ENCODE measurements around the gene CDKN1A. TPM values are rescaled to one million over a fixed set of nuclear protein-coding genes. Genes with fewer than 3 reads are reported as not detected.
A peak's percentile ranks its signal among the peaks of the same experiment; 100 is the strongest.

The CDKN1A gene
- total and polyA plus RNA-seq, 9 of the 15 experiments (the other 6 are each of a cell fraction or from before 2014, with no cell fraction given), result 0.25 to 8.1 (median 5.1) TPM

DNA sequence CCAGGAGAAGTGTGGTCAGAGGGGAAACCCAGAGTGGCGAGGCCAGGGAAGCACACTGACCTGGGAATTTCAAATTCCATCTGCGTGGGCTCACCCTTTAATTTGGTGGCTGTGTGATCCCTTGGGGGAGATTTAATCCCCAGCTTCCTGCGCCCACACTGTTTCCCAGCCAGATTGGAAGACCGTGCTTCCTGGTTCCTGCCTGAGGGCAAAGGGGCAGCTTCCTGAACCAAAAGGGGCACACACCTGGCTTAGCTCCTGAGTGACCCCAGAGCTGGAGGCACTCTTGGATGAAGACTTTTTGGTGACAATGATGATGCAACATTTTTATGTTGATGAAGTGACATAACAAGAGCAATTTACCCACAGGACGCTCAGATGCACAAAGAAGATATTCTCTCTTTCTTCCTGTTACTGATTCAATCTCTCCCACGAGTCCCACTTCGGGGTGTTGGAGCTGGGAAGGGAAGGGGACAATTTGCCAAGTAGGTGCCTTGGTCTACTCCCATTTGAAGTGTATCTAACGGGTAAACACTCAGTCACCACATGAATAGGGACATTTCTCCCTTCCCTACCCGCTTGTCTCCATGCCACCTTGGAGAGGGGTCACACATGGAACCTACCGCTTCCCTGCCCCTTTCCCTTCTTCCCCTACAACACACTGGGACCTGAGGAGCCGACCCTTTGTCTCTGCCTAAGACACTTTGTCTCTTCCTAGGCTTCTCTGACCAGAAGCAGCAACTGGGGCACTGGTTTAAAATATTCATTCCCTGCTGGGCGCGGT lies 28.6 kb upstream of the CDKN1A start (continued):
- TF ChIP-seq ZNF507 (tag; conservative IDR thresholded peaks at IDR 0.05), result no peak
- peak; percentile 20; the same call in 1 of the 2 replicates for TF ChIP-seq BCL6 (CRISPR knock-in tag; IDR thresholded peaks at IDR 0.05)
- no peak for TF ChIP-seq SIN3A (IDR thresholded peaks at IDR 0.05; ENCODE audit: borderline replicate concordance in 2 of 2, control insufficient read depth in 1 of 2, low read depth in 2 of 2, low read length in 2 of 2)
- peak; percentile 45; the same call in 1 of the 2 replicates for TF ChIP-seq ZNF766 (CRISPR knock-in tag; conservative IDR thresholded peaks at IDR 0.05)
- TF ChIP-seq FOXJ3 (CRISPR knock-in tag; IDR thresholded peaks at IDR 0.05), result no peak
- TF ChIP-seq, protein P1, sequence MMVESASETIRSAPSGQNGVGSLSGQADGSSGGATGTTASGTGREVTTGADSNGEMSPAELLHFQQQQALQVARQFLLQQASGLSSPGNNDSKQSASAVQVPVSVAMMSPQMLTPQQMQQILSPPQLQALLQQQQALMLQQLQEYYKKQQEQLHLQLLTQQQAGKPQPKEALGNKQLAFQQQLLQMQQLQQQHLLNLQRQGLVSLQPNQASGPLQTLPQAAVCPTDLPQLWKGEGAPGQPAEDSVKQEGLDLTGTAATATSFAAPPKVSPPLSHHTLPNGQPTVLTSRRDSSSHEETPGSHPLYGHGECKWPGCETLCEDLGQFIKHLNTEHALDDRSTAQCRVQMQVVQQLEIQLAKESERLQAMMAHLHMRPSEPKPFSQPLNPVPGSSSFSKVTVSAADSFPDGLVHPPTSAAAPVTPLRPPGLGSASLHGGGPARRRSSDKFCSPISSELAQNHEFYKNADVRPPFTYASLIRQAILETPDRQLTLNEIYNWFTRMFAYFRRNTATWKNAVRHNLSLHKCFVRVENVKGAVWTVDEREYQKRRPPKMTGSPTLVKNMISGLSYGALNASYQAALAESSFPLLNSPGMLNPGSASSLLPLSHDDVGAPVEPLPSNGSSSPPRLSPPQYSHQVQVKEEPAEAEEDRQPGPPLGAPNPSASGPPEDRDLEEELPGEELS (CRISPR knock-in tag; IDR thresholded peaks at IDR 0.05; ENCODE audit: borderline replicate concordance), result no peak
- TF ChIP-seq POLR2AphosphoS2 (IDR thresholded peaks at IDR 0.05; ENCODE audit: low read length), result no peak
- TF ChIP-seq SMAD2 (IDR thresholded peaks at IDR 0.05; ENCODE audit: low read depth, low read length), result no peak
- TF ChIP-seq ZNF644 (tag; IDR thresholded peaks at IDR 0.05; ENCODE audit: low read depth), result no peak
- TF ChIP-seq ESRRB (CRISPR knock-in tag; IDR thresholded peaks at IDR 0.05; ENCODE audit: borderline replicate concordance), result no peak
- TF ChIP-seq NR1H2 (CRISPR knock-in tag; IDR thresholded peaks at IDR 0.05), result 0 out of 2 replicates have a peak, but pooled peaks have one; percentile 45
- no peak for TF ChIP-seq SRSF9 (IDR thresholded peaks at IDR 0.05; ENCODE audit: borderline replicate concordance, low read depth, low read length)
- TF ChIP-seq MIER1 (IDR thresholded peaks at IDR 0.05; ENCODE audit: low read depth), result no peak
- TF ChIP-seq TCF3 (CRISPR knock-in tag; IDR thresholded peaks at IDR 0.05), result peak; percentile 44; the same call in 1 of the 2 replicates
- peak; percentile 71 for TF ChIP-seq JUND (IDR thresholded peaks at IDR 0.05; ENCODE audit: borderline replicate concordance, low read depth, low read length)
- TF ChIP-seq JUND (tag; IDR thresholded peaks at IDR 0.05; ENCODE audit: borderline replicate concordance, low read depth, low read length), result peak; percentile 55; the same call in 2 of the 3 replicates
- TF ChIP-seq, protein P2, sequence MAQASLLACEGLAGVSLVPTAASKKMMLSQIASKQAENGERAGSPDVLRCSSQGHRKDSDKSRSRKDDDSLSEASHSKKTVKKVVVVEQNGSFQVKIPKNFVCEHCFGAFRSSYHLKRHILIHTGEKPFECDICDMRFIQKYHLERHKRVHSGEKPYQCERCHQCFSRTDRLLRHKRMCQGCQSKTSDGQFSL (CRISPR knock-in tag; IDR thresholded peaks at IDR 0.05), result 0 out of 2 replicates have a peak, but pooled peaks have one; percentile 36
- TF ChIP-seq, protein P2 (tag; IDR thresholded peaks at IDR 0.05), result no peak
- no peak for TF ChIP-seq HDAC1 (IDR thresholded peaks at IDR 0.05)
- no peak for TF ChIP-seq GTF2F1 (IDR thresholded peaks at IDR 0.05; ENCODE audit: low read depth, low read length)
- no peak for TF ChIP-seq SAFB2 (IDR thresholded peaks at IDR 0.05; ENCODE audit: borderline replicate concordance, low read depth, low read length, severe bottlenecking)
- 0 out of 2 replicates have a peak, but pooled peaks have one; percentile 45 for TF ChIP-seq JUNB (CRISPR knock-in tag; conservative IDR thresholded peaks at IDR 0.05)
- TF ChIP-seq GATA2 (CRISPR knock-in tag; IDR thresholded peaks at IDR 0.05), result 0 out of 2 replicates have a peak, but pooled peaks have one; percentile 38
- TF ChIP-seq, protein P3, sequence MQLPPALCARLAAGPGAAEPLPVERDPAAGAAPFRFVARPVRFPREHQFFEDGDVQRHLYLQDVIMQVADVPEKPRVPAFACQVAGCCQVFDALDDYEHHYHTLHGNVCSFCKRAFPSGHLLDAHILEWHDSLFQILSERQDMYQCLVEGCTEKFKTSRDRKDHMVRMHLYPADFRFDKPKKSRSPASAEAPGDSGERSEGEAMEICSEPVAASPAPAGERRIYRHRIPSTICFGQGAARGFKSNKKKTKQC (CRISPR knock-in tag; IDR thresholded peaks at IDR 0.05), result no peak
- TF ChIP-seq ZNF24 (IDR thresholded peaks at IDR 0.05), result no peak
- peak; percentile 52; the same call in 1 of the 2 replicates for TF ChIP-seq GTF2E2 (tag; IDR thresholded peaks at IDR 0.05)

All from K562 (cell line).